ACC112 (cell line): ENCODE results near the gene JAK1.

ENCODE experiments used
- H2AFZ ChIP-seq: fragments of 200-600 bp; sonication (generic); one replicate; pipeline ENCODE4 v1.6.0; 2017; ENCODE audit warnings: antibody characterized with exemption, low read length; ENCODE audit not compliant: unreplicated experiment
- H3K27ac ChIP-seq: fragments of 200-600 bp; sonication (generic); 2 replicates; pipeline ENCODE4 v1.5.1; 2014; ENCODE audit warnings: low read depth, mild to moderate bottlenecking, antibody characterized with exemption, low read length, moderate library complexity
- H3K27me3 ChIP-seq: fragments of 200-600 bp; sonication (generic); 2 replicates; pipeline ENCODE4 v1.6.1; 2014; ENCODE audit warnings: mild to moderate bottlenecking, antibody characterized with exemption, low read length, moderate library complexity, mixed read lengths; ENCODE audit not compliant: insufficient read depth
- H3K36me3 ChIP-seq: fragments of 200-600 bp; sonication (generic); 2 replicates; pipeline ENCODE4 v1.6.1; 2016; ENCODE audit warnings: mild to moderate bottlenecking, antibody characterized with exemption, low read length, moderate library complexity, mixed read lengths; ENCODE audit not compliant: insufficient read depth
- H3K4me1 ChIP-seq: fragments of 200-600 bp; sonication (generic); one replicate; pipeline ENCODE4 v1.6.1; 2016; ENCODE audit warnings: low read length, mixed read lengths; ENCODE audit not compliant: insufficient read depth, unreplicated experiment, control insufficient read depth
- H3K4me3 ChIP-seq: fragments of 200-600 bp; sonication (generic); 2 replicates; pipeline ENCODE4 v1.5.1; 2014; ENCODE audit warnings: mild to moderate bottlenecking, low read depth, low read length
- H3K79me2 ChIP-seq: fragments of 200-600 bp; sonication (generic); one replicate; pipeline ENCODE4 v1.6.0; 2016; ENCODE audit warnings: low read length; ENCODE audit not compliant: control insufficient read depth, unreplicated experiment, insufficient read depth

The JAK1 gene

DNA sequence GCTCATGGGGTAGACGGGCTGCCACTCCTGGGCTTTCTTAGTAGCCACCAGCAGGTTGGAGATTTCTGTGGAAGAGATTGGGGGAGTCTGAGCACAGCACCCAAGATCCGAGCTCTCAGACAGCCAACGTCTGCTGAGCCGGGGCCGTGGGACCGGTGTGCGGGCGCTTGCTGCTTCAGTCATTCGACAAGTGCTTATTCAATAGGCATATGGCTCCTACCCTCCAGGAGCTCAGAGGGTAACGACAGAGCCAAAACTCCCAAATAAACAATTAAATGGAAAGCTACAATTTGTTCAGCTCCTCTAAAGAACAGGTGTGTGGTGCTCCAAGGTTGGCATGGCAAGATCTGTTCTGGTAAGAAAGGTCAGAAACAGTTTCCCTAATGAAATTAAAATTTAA lies 115.5 kb downstream of the JAK1 start:
- H3K79me2 ChIP-seq: no peaks in the 10 kb centered on the region

DNA sequence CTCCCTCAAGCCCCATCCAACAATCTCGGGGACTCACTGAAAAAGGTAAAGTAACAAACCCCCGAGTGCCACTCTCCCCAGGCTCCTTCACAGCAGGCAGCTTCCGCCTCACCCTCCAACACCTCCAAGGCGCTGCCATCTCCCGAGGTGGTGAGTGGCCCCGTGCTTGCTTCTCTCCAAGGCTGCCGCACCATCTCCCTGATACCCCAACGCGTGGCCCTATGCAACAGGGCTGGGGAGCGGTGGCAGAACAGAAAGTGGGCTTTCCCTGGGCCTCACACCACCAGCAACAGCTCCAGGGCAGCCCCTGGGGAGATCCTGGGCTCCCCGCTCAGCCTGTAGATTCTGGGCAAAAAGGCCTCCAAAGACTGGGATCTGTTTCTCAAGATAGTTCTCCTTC lies 116.4 kb downstream of the JAK1 start:
- Histone ChIP-seq H3K27ac (no peak overlapping the region), H3K4me1 (no peaks in the 10 kb centered on the region), H2AFZ (no peak overlapping the region), H3K36me3 (peaks cover 8% of the 10 kb centered on the region; the same call in 1 of the 2 replicates), H3K79me2 (no peaks in the 10 kb centered on the region), H3K4me3 (no peak overlapping the region), H3K27me3 (no peaks in the 10 kb centered on the region)

More for the DNA sequence above, 115.5 kb downstream of the JAK1 start:
- no peak overlapping the region for H2AFZ ChIP-seq
- H3K4me1 ChIP-seq: no peaks in the 10 kb centered on the region
- peaks cover 17% of the 10 kb centered on the region; the same call in 1 of the 2 replicates for H3K36me3 ChIP-seq
- no peak overlapping the region for H3K4me3 ChIP-seq
- H3K27ac ChIP-seq: no peak overlapping the region
- no peaks in the 10 kb centered on the region for H3K27me3 ChIP-seq

DNA sequence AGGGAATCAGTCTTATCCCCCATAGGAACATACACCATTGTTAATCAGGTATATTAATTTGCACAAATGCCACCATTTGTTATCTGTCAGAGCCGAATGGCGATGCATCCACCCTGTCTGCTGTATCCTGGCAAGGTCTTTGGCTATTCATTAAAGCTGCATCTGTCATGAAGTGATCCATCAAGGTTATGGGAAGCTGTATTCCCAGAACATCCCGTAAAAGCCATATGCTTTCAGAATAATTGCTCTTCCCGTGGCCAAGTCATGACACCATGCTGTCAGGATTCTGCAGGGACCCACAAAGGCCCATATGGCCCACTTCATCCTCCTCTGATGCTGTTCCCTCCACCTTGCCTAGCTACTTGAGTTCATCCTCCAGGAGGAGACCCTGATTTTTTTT lies 117.5 kb downstream of the JAK1 start:
- no peak overlapping the region for H2AFZ ChIP-seq
- H3K36me3 ChIP-seq: peaks cover 4% of the 10 kb centered on the region; the same call in 1 of the 2 replicates
- no peak overlapping the region for H3K27ac ChIP-seq
- H3K79me2 ChIP-seq: no peaks in the 10 kb centered on the region
- no peaks in the 10 kb centered on the region for H3K27me3 ChIP-seq
- H3K4me1 ChIP-seq: no peaks in the 10 kb centered on the region
- H3K4me3 ChIP-seq: no peak overlapping the region

DNA sequence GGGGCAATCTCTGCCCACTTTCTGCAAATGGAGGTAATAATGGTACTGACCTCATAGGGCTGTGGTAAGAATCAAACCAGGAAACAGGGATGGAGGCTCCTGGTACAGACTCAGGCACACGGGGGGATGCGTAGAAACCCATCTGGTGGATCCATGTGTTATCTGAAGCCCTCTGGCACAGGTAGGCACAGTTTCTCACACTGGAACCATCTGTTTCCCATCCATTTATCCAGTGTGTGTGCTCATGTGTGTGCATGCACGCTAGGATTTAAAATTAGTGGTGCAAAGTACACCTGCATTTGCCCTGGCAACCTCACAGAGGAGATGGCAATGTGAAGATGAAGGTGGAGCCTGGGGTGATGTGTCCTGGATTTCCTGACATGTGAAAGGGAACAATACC lies 118.2 kb downstream of the JAK1 start:
- H3K36me3 ChIP-seq: peaks cover 4% of the 10 kb centered on the region; the same call in 1 of the 2 replicates
- no peak overlapping the region for H3K4me3 ChIP-seq
- H3K27ac ChIP-seq: no peak overlapping the region
- no peaks in the 10 kb centered on the region for H3K79me2 ChIP-seq
- no peaks in the 10 kb centered on the region for H3K4me1 ChIP-seq
- no peak overlapping the region for H2AFZ ChIP-seq
- H3K27me3 ChIP-seq: no peaks in the 10 kb centered on the region

DNA sequence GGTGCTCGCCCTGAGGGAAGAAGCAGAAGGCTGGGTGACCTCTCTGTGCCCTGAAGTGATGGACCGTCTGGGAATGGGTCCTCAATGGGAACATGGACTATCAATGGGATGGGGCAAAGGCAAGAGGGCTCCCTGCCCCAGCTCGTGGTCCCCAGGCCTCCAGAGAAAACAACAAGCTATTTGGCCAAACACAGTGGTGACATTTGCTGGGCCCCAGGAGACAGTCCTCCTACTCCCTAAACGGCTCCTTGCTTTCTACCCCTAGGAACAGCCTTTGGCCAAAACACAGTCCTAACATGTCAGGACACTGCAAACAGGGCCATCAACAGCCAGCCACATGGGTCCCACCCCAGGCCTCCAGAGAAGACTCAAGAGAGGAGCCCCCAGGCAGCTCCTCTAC lies 118.7 kb downstream of the JAK1 start:
- H3K27me3 ChIP-seq: no peaks in the 10 kb centered on the region
- peaks cover 1% of the 10 kb centered on the region for H3K4me1 ChIP-seq
- H3K4me3 ChIP-seq: no peak overlapping the region
- H3K27ac ChIP-seq: no peak overlapping the region
- H3K36me3 ChIP-seq: peaks cover 4% of the 10 kb centered on the region; the same call in 1 of the 2 replicates
- no peaks in the 10 kb centered on the region for H3K79me2 ChIP-seq
- H2AFZ ChIP-seq: no peak overlapping the region

DNA sequence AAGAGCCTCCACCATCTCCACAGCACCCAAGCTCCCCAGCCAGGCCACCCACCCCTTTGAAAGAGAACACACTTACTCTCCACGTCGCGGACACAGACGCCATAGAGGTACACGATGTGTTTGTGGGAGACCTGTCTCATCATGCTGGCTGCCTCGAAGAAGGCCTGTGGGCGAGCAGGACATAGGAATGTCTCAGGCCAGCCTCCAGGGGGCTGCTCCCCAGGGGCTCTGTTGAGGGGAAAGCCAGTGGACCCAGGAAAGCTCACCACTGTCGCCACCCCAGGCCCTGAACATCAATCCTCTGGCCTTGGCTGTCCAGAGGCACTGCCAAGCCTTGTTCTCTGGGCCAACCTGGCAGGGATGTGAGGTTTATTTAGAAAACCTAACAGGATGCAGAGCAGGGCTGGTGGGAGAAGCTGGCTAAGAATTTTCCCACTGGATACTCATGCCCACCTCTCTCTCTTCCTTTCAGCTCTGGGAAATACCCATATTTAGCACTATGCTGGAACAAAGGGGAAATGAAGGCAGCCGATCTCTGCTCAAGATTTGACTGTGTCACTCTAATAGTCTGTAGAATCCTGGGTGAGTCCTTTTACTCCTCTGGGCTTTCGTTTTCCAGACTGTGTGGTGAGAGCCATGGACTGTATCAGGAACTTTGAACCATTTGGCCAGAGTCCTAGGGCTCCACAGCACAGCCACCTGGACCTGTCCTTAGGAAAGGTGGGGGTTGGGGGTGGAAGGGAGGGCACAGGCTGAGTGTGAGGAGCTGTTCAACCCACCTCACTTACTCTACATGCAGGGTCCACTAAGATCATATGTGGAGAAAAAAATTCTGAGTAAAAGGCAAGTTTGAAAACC lies 119.5 kb downstream of the JAK1 start:
- Histone ChIP-seq H3K36me3 (peaks cover 4% of the 10 kb centered on the region; the same call in 1 of the 2 replicates), H2AFZ (no peak overlapping the region), H3K27me3 (no peaks in the 10 kb centered on the region), H3K4me3 (no peak overlapping the region), H3K4me1 (peaks cover 10% of the 10 kb centered on the region), H3K27ac (no peak overlapping the region), H3K79me2 (no peaks in the 10 kb centered on the region)

DNA sequence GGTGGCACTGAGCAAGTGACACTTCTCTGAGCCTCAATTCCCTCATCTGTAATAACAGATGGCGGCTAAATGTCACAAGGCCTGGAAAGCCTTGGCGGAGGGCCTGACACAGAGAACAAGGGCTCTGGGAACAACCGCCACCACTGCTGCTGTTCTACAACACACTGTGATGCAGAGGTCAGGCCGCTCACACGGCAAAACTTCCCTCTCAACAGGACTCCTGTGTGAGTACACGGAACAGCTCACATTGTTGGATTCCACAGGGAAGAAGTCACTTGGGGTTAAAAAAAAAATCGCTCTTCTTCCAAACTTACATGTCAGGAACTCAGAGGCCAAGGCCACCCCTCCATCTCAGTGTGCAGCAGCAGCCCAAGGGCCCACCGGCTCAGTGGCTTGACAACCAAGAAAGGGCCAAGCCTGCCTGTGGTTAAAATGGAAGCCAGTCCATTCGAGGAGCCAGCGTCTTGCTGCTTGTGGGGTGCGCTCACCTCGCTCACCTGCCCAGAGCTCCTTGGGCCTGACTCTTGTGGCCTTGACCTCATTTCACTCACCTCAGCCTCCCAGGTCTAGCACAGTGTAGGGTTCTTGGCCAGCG lies 120.4 kb downstream of the JAK1 start:
- Histone ChIP-seq H3K36me3 (peaks cover 4% of the 10 kb centered on the region; the same call in 1 of the 2 replicates), H3K27ac (no peak overlapping the region), H3K4me1 (peaks cover 14% of the 10 kb centered on the region), H2AFZ (no peak overlapping the region), H3K27me3 (no peaks in the 10 kb centered on the region), H3K79me2 (no peaks in the 10 kb centered on the region), H3K4me3 (no peak overlapping the region)

DNA sequence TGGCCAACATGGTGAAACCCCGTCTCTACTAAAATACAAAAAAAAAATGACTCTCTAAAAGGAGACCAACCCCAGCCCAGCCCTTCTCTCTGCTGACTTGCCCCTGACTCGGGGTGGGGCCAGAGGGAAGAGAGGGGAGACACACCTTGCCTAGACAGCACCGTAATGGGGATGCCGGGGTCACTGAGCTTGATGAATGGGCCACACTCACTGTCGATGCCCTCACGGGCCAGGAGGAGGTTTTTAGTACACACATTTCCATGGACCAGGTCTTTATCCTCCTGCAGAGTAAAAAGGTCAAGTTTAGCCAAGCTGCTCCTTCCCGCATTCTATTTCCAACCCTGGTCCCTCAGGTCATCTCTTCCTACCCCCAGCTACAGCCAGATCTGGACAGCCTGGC lies 121.7 kb downstream of the JAK1 start:
- Histone ChIP-seq H3K27me3 (no peaks in the 10 kb centered on the region), H3K4me3 (no peak overlapping the region), H3K79me2 (no peaks in the 10 kb centered on the region), H3K27ac (no peak overlapping the region), H3K4me1 (peaks cover 14% of the 10 kb centered on the region), H2AFZ (no peak overlapping the region), H3K36me3 (peaks cover 4% of the 10 kb centered on the region; the same call in 1 of the 2 replicates)

DNA sequence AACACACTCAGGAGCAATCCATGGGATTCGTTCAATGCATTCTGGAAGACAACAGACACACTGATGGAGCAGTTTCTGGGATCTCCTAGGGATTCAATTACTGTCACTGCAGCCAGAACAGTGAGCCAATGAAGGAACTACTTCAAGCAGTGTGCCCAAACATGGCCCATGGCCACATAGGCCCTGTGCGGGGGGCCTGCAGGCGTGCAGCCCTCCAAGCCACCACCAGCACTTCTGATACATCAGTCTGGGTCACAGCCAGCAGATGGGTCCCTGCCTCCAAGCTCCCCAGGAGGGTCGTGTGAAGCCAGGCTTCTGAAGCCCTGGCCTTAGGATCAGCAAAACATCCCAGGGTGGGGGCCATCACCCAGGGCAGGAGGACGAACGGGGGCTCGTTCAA lies 122.2 kb downstream of the JAK1 start:
- H3K4me1 ChIP-seq: peaks cover 14% of the 10 kb centered on the region
- peaks cover 4% of the 10 kb centered on the region; the same call in 1 of the 2 replicates for H3K36me3 ChIP-seq
- no peaks in the 10 kb centered on the region for H3K27me3 ChIP-seq
- no peak overlapping the region for H3K27ac ChIP-seq
- no peak overlapping the region for H2AFZ ChIP-seq
- no peaks in the 10 kb centered on the region for H3K79me2 ChIP-seq
- H3K4me3 ChIP-seq: no peak overlapping the region

DNA sequence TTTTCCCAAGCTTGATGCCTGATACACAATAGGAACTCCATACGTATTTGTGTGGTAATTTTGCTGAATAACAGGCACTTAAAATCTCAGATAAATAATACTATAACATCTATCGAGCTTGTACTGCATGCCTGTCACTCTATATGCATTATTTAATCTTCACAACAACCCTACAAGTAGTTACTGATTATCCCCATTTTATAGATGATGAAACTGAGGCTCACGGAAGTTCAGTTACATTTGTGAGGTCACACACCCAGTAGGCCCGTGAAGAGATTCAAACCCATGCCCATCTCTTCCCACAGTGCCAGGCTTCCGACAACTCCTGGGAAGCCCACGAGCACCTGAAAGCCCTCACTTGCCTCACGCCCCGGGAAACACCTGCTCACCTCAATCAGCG lies 122.7 kb downstream of the JAK1 start:
- Histone ChIP-seq H3K27me3 (no peaks in the 10 kb centered on the region), H3K79me2 (no peaks in the 10 kb centered on the region), H3K4me1 (peaks cover 14% of the 10 kb centered on the region), H3K4me3 (no peak overlapping the region), H3K27ac (no peak overlapping the region), H3K36me3 (peaks cover 4% of the 10 kb centered on the region; the same call in 1 of the 2 replicates), H2AFZ (no peak overlapping the region)

DNA sequence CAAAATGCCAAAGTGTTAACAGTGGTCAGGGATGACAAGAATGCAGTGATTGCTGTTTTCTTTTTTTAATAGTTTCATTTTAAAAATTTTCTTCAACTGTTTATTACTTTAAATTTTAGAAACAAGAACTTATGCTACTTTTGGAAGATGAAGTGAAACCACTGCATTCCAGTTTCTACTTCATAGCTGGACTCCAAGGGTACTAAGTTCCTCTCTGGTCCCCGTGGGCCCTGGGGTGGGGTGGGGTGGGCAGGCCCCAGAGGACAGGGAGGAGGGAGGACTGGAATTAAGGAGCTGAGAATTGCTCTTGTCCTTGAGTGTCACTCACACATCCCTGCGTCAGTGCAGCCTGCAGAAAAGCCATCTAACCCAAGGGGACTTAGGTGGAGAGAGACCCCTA lies 124.1 kb downstream of the JAK1 start:
- Histone ChIP-seq H3K36me3 (peaks cover 13% of the 10 kb centered on the region; the same call in 1 of the 2 replicates), H3K79me2 (no peaks in the 10 kb centered on the region), H3K27me3 (no peaks in the 10 kb centered on the region), H3K27ac (no peak overlapping the region), H3K4me3 (no peak overlapping the region), H2AFZ (no peak overlapping the region), H3K4me1 (peaks cover 14% of the 10 kb centered on the region)
